Activated gamma-delta T cell treated with Interleukin-2 at 50 U/mL for 16 hours (primary cell): ENCODE results near the gene KIAA1191.

Source experiments
- DNase-seq: peaks from one replicate; pipeline ENCODE4 v3.0.0-alpha.2; 2020

The KIAA1191 gene

GRCh38 chr5:176389135-176390123 lies 27.9 kb upstream of the KIAA1191 start:
- DNase-seq = no peak

GRCh38 chr5:176388444-176389134 lies 27.0 kb upstream of the KIAA1191 start, which contains the start of the genes HIGD2A and NOP16:
HIGD2A (plus strand) TSS chr5:176388751; CDS start chr5:176388820, 69 bp downstream.
NOP16 (minus strand) TSS chr5:176388598; CDS start chr5:176388539, 59 bp downstream.
- DNase-seq = peak; percentile 100

- DNase-seq = no peak
Measured at GRCh38 chr5:176388003-176388443, 26.5 kb upstream of the KIAA1191 start.

GRCh38 chr5:176387384-176387925 lies 25.9 kb upstream of the KIAA1191 start:
- DNase-seq = no peak

- DNase-seq = no peak
Measured at GRCh38 chr5:176386491-176386890, 24.9 kb upstream of the KIAA1191 start.

- DNase-seq = no peak
Measured at GRCh38 chr5:176384991-176385390, 23.4 kb upstream of the KIAA1191 start.

GRCh38 chr5:176384366-176384930 lies 22.9 kb upstream of the KIAA1191 start:
- no peak for DNase-seq

GRCh38 chr5:176383961-176384360 lies 22.4 kb upstream of the KIAA1191 start:
- DNase-seq = no peak

GRCh38 chr5:176383248-176383905 lies 21.8 kb upstream of the KIAA1191 start:
- DNase-seq = no peak

GRCh38 chr5:176382721-176383120 lies 21.2 kb upstream of the KIAA1191 start:
- DNase-seq = no peak

- DNase-seq = no peak
Measured at GRCh38 chr5:176381979-176382378, 20.4 kb upstream of the KIAA1191 start.

- DNase-seq = no peak
Measured at GRCh38 chr5:176381423-176381822, 19.9 kb upstream of the KIAA1191 start.

- DNase-seq = no peak
Measured at GRCh38 chr5:176379881-176380280, 18.3 kb upstream of the KIAA1191 start.

GRCh38 chr5:176373100-176373818 lies 11.7 kb upstream of the KIAA1191 start:
- no peak for DNase-seq

- no peak for DNase-seq
Measured at GRCh38 chr5:176371621-176372539, 10.3 kb upstream of the KIAA1191 start.

GRCh38 chr5:176369934-176370711 lies 8.6 kb upstream of the KIAA1191 start:
- DNase-seq = no peak

GRCh38 chr5:176368726-176369125 lies 7.2 kb upstream of the KIAA1191 start:
- no peak for DNase-seq

- no peak for DNase-seq
Measured at GRCh38 chr5:176366232-176366894, 4.8 kb upstream of the KIAA1191 start.
